Mucosa of descending colon (tissue), 3 donors: ENCODE data around the gene AMY2A. TPM values are rescaled to one million over a fixed set of nuclear protein-coding genes. Genes with fewer than 3 reads are reported as not detected.
"Not testable (repeated sequence)": the region's sequence is repeated elsewhere in the genome, so short reads cannot be mapped to it uniquely, and the experiment has no call there.

Experiments used
- ATAC-seq: fragments of 200-7000 bp; cut with Tn5 transposase; one replicate; pipeline ENCODE4 v1.9.1; 2020; ENCODE audit warnings: mild to moderate bottlenecking, moderate library complexity
- DNase-seq, 3 donors: peaks; one replicate each; pipeline ENCODE4 v3.0.0-alpha.2; 2020
- H3K36me3 ChIP-seq: fragments of 200-600 bp; one replicate; pipeline ENCODE4 v1.8.0; 2021; ENCODE audit warnings: low read depth, mild to moderate bottlenecking
- H3K4me1 ChIP-seq: fragments of 200-600 bp; one replicate; pipeline ENCODE4 v1.8.0; 2021; ENCODE audit warnings: low read depth, mild to moderate bottlenecking
- H3K4me3 ChIP-seq: fragments of 200-600 bp; one replicate; pipeline ENCODE4 v1.8.0; 2021; ENCODE audit warnings: mild to moderate bottlenecking
- H3K9me3 ChIP-seq: fragments of 200-600 bp; one replicate; pipeline ENCODE4 v1.8.0; 2021; ENCODE audit warnings: mild to moderate bottlenecking
- intact Hi-C, 2 donors: fragments of 100-400 bp; cut with DNase I in 1 of 2; cut with micrococcal nuclease in 1 of 2; formaldehyde crosslinking; loops; one replicate each; pipeline versions ENCODE4 v1.11.0 to v1.11.1; 2022; cut with DNase I, micrococcal nuclease
- total RNA-seq, 3 donors: library from RNA; stranded (reverse); fragmentation: NEBNext Ultra II Directional in 2 of 3; extraction: Animal tissue kit (Norgen Biotek cat#: 25700) in 2 of 3; gene quantifications; one replicate each; pipeline versions ENCODE4 v1.2.1 to v1.2.4, GENCODE V29; 2021 to 2023
- TF ChIP-seq, protein P1 (sequence below): fragments of 200-600 bp; IDR thresholded peaks from one replicate; pipeline ENCODE4 v1.8.0; 2022; ENCODE audit warnings: antibody characterized with exemption, mild to moderate bottlenecking
- donor health status: DM: no; HTN: no; CAD: no; lungs with moderate emphysema.
- donor health status: DM: no; HTN: no; CAD: no.
- donor health status: DM: no; HTN: yes; CAD: no.

The AMY2A gene
- total RNA-seq, 3 donors from 2014 or later: 0.76 TPM; not detected in 2

GRCh38 chr1:103584537-103584936, 32.7 kb upstream of the AMY2A start:
- Histone ChIP-seq H3K4me1 (no peaks in the 10 kb centered on the region), H3K4me3 (no peak overlapping the region), H3K36me3 (no peaks in the 10 kb centered on the region), H3K9me3 (no peaks in the 10 kb centered on the region)
- TF ChIP-seq, protein P1, sequence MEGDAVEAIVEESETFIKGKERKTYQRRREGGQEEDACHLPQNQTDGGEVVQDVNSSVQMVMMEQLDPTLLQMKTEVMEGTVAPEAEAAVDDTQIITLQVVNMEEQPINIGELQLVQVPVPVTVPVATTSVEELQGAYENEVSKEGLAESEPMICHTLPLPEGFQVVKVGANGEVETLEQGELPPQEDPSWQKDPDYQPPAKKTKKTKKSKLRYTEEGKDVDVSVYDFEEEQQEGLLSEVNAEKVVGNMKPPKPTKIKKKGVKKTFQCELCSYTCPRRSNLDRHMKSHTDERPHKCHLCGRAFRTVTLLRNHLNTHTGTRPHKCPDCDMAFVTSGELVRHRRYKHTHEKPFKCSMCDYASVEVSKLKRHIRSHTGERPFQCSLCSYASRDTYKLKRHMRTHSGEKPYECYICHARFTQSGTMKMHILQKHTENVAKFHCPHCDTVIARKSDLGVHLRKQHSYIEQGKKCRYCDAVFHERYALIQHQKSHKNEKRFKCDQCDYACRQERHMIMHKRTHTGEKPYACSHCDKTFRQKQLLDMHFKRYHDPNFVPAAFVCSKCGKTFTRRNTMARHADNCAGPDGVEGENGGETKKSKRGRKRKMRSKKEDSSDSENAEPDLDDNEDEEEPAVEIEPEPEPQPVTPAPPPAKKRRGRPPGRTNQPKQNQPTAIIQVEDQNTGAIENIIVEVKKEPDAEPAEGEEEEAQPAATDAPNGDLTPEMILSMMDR: no peak
- intact Hi-C loops: no loop called here
- no peak for ATAC-seq
- no peak for DNase-seq

DNA sequence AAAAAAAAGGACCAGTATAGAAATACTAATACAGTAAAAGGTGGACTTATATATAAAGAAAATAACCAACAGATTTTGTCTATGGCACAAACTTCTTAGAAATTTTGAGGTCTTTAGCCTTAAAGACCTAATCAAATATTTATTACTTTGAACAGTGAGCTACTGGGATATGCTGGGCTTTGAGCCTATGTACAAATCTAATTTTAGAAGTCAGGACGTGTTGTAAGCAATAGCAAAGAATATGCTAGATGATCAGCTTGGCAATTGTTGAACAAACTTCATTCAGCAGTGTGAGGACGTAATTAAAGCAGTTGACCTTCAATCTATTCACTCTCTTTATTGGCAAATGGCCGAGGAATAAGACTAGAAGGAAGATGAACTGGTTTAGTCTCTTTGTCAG, 14.5 kb upstream of the AMY2A start:
- ATAC-seq, H3K4me3 ChIP-seq, intact Hi-C loops, H3K36me3 ChIP-seq, H3K9me3 ChIP-seq, H3K4me1 ChIP-seq, DNase-seq: not testable (repeated sequence)

GRCh38 chr1:103616362-103616761, 865 bp upstream of the AMY2A start:
- Histone ChIP-seq H3K4me3 (no peak overlapping the region), H3K4me1 (no peaks in the 10 kb centered on the region), H3K36me3 (no peaks in the 10 kb centered on the region), H3K9me3 (no peaks in the 10 kb centered on the region)
- DNase-seq: no peak
- TF ChIP-seq, protein P1: no peak
- no peak for ATAC-seq
- intact Hi-C loops: no loop called here

GRCh38 chr1:103627436-103627835, 10.2 kb downstream of the AMY2A start:
- H3K36me3 ChIP-seq, intact Hi-C loops, DNase-seq, H3K9me3 ChIP-seq, H3K4me1 ChIP-seq, ATAC-seq, H3K4me3 ChIP-seq: not testable (repeated sequence)

DNA sequence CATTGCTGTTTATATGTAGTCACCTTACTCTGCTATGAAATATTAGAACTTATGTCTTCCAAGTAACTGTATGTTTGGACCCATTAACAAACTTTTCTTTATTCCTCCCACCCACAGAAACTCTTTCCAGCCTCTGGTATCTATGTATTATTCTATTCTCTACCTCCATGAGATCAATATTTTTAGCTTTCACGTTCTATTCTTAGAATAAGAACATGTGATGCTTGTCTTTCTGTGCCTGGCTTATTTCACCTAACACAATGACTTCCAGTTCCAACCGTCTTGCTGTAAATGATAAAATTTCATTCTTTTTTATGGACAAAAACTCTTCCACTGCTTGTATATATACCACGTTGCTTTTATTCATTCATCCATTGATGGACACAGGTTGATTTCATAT, 24.0 kb downstream of the AMY2A start:
- DNase-seq, intact Hi-C loops, ATAC-seq, H3K36me3 ChIP-seq, H3K4me1 ChIP-seq, H3K9me3 ChIP-seq, H3K4me3 ChIP-seq: not testable (repeated sequence)

DNA sequence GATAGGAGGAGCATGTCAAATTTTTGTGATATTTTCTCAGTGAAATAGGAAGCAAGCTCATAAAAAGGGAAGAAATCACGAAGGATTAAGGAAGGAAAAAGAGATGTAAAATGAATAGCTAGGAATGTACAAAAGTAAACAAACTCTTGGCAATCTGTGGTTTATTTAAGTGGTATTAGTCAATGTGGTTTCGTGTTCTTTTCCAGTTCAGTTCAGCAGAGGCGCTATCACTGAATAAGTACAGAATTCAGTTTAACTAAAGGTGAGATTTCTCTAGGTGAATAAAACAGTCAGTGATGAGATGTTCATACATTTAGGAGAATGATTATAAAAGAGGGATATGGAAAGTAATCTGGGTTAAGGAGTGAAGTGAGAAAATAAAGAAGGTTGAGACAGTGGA, 26.7 kb downstream of the AMY2A start:
- DNase-seq, H3K4me3 ChIP-seq, H3K9me3 ChIP-seq, H3K36me3 ChIP-seq, intact Hi-C loops, H3K4me1 ChIP-seq, ATAC-seq: not testable (repeated sequence)

GRCh38 chr1:103650305-103650704, 33.1 kb downstream of the AMY2A start:
- ATAC-seq, H3K9me3 ChIP-seq, intact Hi-C loops, DNase-seq, H3K4me1 ChIP-seq, H3K4me3 ChIP-seq, H3K36me3 ChIP-seq: not testable (repeated sequence)

- intact Hi-C loops, H3K36me3 ChIP-seq, H3K4me3 ChIP-seq, H3K4me1 ChIP-seq, H3K9me3 ChIP-seq, ATAC-seq, DNase-seq: not testable (repeated sequence)
These were observed 33.7 kb downstream of the AMY2A start for GRCh38 chr1:103650889-103651288.

DNA sequence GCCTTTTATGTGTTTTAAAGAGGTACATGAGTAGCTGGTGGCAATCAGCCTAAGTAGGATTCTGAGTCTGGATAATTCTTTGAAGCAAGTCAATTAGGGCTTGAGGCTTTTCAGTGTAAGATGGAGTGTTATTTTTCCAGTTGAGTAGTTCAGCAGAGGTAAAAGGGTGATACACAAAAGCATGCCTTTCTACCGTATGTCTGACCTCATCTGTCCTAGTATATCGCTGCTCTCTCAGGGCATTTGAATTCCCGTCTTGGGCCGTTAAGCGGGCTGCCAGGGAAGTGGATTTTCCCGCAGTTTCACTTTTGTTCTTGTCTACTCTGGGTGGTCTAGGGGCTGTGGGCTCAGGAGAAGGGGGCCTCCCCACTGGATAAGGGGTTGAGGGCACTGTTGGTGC, 36.9 kb downstream of the AMY2A start:
- H3K9me3 ChIP-seq, ATAC-seq, H3K4me3 ChIP-seq, H3K36me3 ChIP-seq, intact Hi-C loops, DNase-seq, H3K4me1 ChIP-seq: not testable (repeated sequence)

GRCh38 chr1:103655460-103655859, 38.2 kb downstream of the AMY2A start, which contains the start of gene AMY1A:
TSS of gene AMY1A (plus strand) at chr1:103655760. CDS start at chr1:103656331, 571 bp downstream.
- intact Hi-C loops, H3K4me3 ChIP-seq, H3K4me1 ChIP-seq, DNase-seq, H3K9me3 ChIP-seq, H3K36me3 ChIP-seq, ATAC-seq: not testable (repeated sequence)
